GM12878 (cell line): ENCODE results near the gene SYNRG. TPM values are rescaled to one million over a fixed set of nuclear protein-coding genes. Genes with fewer than 3 reads are reported as not detected.
"Not testable (repeated sequence)": the region's sequence is repeated elsewhere in the genome, so short reads cannot be mapped to it uniquely, and the experiment has no call there.

Source experiments
- ATAC-seq: fragments of 200-7000 bp; cut with Tn5 transposase; 3 replicates; pipeline ENCODE4 v1.9.1; 2020; ENCODE audit warnings: mild to moderate bottlenecking, moderate library complexity
- BruUV-seq: library from RNA; stranded (reverse); fragments of 400-500 nt; replicated peaks from 2 replicates; lab custom pipeline; 2021; lab: Mats Ljungman, UMichigan
- CTCF ChIA-PET: fragments of 300-600 bp; sonication (Branson Sonifier 250); formaldehyde crosslinking; extraction: SDS; loops from one replicate; lab custom pipeline; 2021; ENCODE audit warnings: inconsistent platforms; lab: Yijun Ruan, JAX
- POLR2A ChIA-PET: fragments of 350-600 bp; formaldehyde crosslinking; extraction: SDS; loops from one replicate; lab custom pipeline; 2021; ENCODE audit warnings: inconsistent platforms; lab: Charles Lee
- RAD21 ChIA-PET: fragments of 300-600 bp; sonication (Branson Sonifier 250); formaldehyde crosslinking; loops from one replicate; lab custom pipeline; 2023; ENCODE audit warnings: antibody characterized with exemption; ENCODE audit not compliant: unreplicated experiment; lab: Charles Lee
- SMC1A ChIA-PET: fragments of 300-600 bp; sonication (Branson Sonifier 250); formaldehyde crosslinking; loops from one replicate; lab custom pipeline; 2023; ENCODE audit not compliant: unreplicated experiment, uncharacterized antibody; lab: Charles Lee
- DNase-seq: peaks from one replicate; pipeline ENCODE4 v3.0.0-alpha.2; 2011; ENCODE audit warnings: low read depth, low spot score
- FAIRE-seq: peaks from 3 replicates; lab custom pipeline; 2011; peaks lifted over from hg19 to GRCh38; lab: Jason Lieb, UNC
- H2AFZ ChIP-seq: 2 replicates; pipeline ENCODE4 v1.6.0; 2011; ENCODE audit warnings: low read depth, low read length, control low read depth; ENCODE audit not compliant: control insufficient read depth
- H3K27ac ChIP-seq: 2 replicates; pipeline ENCODE4 v1.5.1; 2011; ENCODE audit warnings: control low read depth; ENCODE audit not compliant: control insufficient read depth, insufficient read depth
- H3K27me3 ChIP-seq, 2 experiments: replicated peaks in 1 of 2; 2 replicates each; pipeline versions ENCODE4 v1.6.0 to v1.6.1; 2011; ENCODE audit warnings: low read length in 1 of 2; ENCODE audit not compliant: control insufficient read depth in 2 of 2, insufficient read depth in 2 of 2
- H3K36me3 ChIP-seq, 2 experiments: 2 replicates each; pipeline ENCODE4 v1.5.1; 2011; ENCODE audit warnings: low read length in 1 of 2; ENCODE audit not compliant: control insufficient read depth in 2 of 2, insufficient read depth in 2 of 2
- H3K4me1 ChIP-seq: 2 replicates; pipeline ENCODE4 v1.6.1; 2011; ENCODE audit warnings: mild to moderate bottlenecking, low read length, moderate library complexity, mixed read lengths; ENCODE audit not compliant: control insufficient read depth, insufficient read depth
- H3K4me2 ChIP-seq: 2 replicates; pipeline ENCODE4 v1.6.0; 2011; ENCODE audit warnings: control low read depth; ENCODE audit not compliant: control insufficient read depth, insufficient read depth
- H3K4me3 ChIP-seq: fragments of 200-600 bp; sonication (generic); 2 replicates; pipeline ENCODE4 v1.5.1; 2016
- H3K79me2 ChIP-seq: 2 replicates; pipeline ENCODE4 v1.6.0; 2011; ENCODE audit warnings: low read length; ENCODE audit not compliant: control insufficient read depth, insufficient read depth
- H3K9ac ChIP-seq: 2 replicates; pipeline ENCODE4 v1.8.0; 2011; ENCODE audit warnings: low read length, control low read depth, mixed read lengths; ENCODE audit not compliant: control insufficient read depth, insufficient read depth
- H3K9me3 ChIP-seq: replicated peaks from 3 replicates; pipeline ENCODE4 v1.5.1; 2011; ENCODE audit warnings: mild to moderate bottlenecking, low read length; ENCODE audit not compliant: control insufficient read depth, insufficient read depth
- H4K20me1 ChIP-seq: 2 replicates; pipeline ENCODE4 v1.6.0; 2011; ENCODE audit not compliant: control insufficient read depth, insufficient read depth
- BHLHE40 ChIP-seq, 2 experiments: fragments of 450-650 bp in 1 of 2; IDR thresholded peaks; 2 replicates each; pipeline ENCODE4 v1.6.1; 2011 to 2017; ENCODE audit warnings: low read depth in 2 of 2, borderline replicate concordance in 1 of 2, improper control_type of control experiment in 1 of 2, low read length in 1 of 2, mild to moderate bottlenecking in 1 of 2
- BRCA1 ChIP-seq: IDR thresholded peaks from 2 replicates; pipeline ENCODE4 v1.6.1; 2011; ENCODE audit warnings: low read depth, low read length, improper control_type of control experiment
- GABPA ChIP-seq: IDR thresholded peaks from 2 replicates; pipeline ENCODE4 v1.6.1; 2014; ENCODE audit warnings: antibody characterized with exemption, low read depth, mild to moderate bottlenecking, inconsistent platforms
- JUND ChIP-seq: IDR thresholded peaks from 2 replicates; pipeline ENCODE4 v1.6.1; 2012; ENCODE audit warnings: low read depth, mild to moderate bottlenecking, low read length, improper control_type of control experiment, moderate library complexity
- MLLT1 ChIP-seq: fragments of 450-650 bp; IDR thresholded peaks from 2 replicates; pipeline ENCODE4 v1.6.1; 2016; ENCODE audit warnings: mild to moderate bottlenecking
- POLR2A ChIP-seq: IDR thresholded peaks from 2 replicates; pipeline ENCODE4 v1.6.1; 2011; ENCODE audit warnings: low read depth, mild to moderate bottlenecking, low read length
- POLR2AphosphoS2 ChIP-seq: IDR thresholded peaks from 2 replicates; pipeline ENCODE4 v1.6.1; 2011; ENCODE audit warnings: low read depth, mild to moderate bottlenecking, low read length, improper control_type of control experiment, moderate library complexity
- SREBF1 ChIP-seq: IDR thresholded peaks from 2 replicates; pipeline ENCODE4 v1.6.1; 2012; ENCODE audit warnings: mild to moderate bottlenecking, low read length
- WGBS: methylation state at CpG from one replicate; pipeline ENCODE4 v1.1.6; 2016; ENCODE audit warnings: low lambda C conversion rate; ENCODE audit not compliant: insufficient replicate concordance, insufficient coverage; ENCODE audit errors: missing lambda C conversion rate; 5-methylcytosine and 5-hydroxymethylcytosine counted together
- in situ Hi-C: fragments of 300-500 bp; cut with MboI; formaldehyde crosslinking; loops from 9 replicates; pipeline ENCODE4 v1.14.3; 2018; ENCODE audit warnings: mixed read lengths
- intact Hi-C: fragments of 100-400 bp; cut with micrococcal nuclease; formaldehyde crosslinking; loops from one replicate; pipeline ENCODE4 v1.14.2; 2022; ENCODE audit not compliant: unreplicated experiment
- polyA plus RNA-seq, 11 experiments: library from polyadenylated mRNA; depleted of rRNA in 4 of 11; unstranded in 6 of 11; stranded (reverse) in 5 of 11; fragments of >200 nt; fragmentation: Nextera tagmentation in 4 of 11; fragmentation: Illumina TruSeq in 1 of 11; extraction: Ambion mirVana in 4 of 11; extraction: Trizol in 1 of 11; gene quantifications; 1 replicate in 1 of 11; 2 replicates in 10 of 11; pipeline versions ENCODE4 v1.2.1 to v1.2.3, GENCODE V29; 2011 to 2016; ENCODE audit warnings: inconsistent platforms in 2 of 11, missing spikeins in 2 of 11, low read depth in 1 of 11
- total RNA-seq, 4 experiments: library from RNA; depleted of rRNA in 3 of 4; stranded (reverse); fragments of >200 nt in 3 of 4; fragmentation: Illumina TruSeq in 1 of 4; extraction: Trizol in 1 of 4; gene quantifications; 2 replicates each; pipeline versions ENCODE4 v1.2.1 to v1.2.3, GENCODE V29; 2013 to 2021

Gene SYNRG
- total and polyA plus RNA-seq, 10 of the 15 experiments (the other 5 are each of a cell fraction or from before 2014, with no cell fraction given) = 5.2 to 40.4 (median 26.7) TPM

DNA sequence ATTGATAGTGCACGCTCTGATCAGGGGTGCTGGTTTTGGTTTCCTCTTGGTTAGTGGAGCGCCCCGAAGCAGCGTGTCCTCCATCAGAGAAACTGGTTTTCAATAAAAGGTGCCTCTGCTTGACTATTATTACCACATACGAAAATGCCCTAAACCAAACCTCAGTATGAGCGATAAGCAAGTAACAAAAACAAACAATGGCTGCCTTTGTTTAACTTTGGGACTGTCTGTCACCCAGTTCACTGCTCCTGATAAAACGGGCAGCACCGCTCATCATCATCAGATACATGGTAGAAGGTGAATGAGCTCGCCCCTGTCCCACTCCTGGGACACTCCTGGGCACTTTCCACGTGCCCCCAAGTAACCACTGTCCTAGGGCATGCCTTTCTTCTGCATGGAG is 95.5 kb downstream of the SYNRG start (continued):
- TF ChIP-seq MLLT1 (no peak), POLR2AphosphoS2 (no peak), BHLHE40 (IDR thresholded peaks at IDR 0.05; ENCODE audit: borderline replicate concordance in 1 of 2, low read depth in 2 of 2, low read length in 1 of 2) (no peak)

DNA sequence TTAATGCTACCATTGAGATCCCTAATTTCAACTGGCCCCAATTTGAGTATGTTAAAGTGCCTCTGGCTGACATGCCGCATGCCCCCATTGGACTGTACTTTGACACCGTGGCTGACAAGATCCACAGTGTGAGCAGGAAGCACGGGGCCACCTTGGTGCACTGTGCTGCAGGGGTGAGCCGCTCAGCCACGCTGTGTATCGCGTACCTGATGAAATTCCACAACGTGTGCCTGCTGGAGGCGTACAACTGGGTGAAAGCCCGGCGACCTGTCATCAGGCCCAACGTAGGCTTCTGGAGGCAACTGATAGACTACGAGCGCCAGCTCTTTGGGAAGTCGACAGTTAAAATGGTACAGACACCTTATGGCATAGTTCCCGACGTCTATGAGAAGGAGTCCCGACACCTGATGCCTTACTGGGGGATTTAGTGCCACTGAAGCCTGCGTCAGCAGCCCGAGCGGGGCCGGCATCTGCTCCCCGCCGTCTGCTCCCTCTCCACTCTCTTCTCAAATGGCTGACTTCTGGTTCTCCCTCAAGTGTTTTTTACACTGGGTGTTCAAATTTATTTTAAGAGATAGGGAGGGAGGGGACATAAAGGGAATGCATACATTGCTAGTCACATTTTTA is 96.7 kb downstream of the SYNRG start:
- H3K4me2 ChIP-seq = no peak overlapping the region
- SMC1A ChIA-PET = no interaction called here
- no peak overlapping the region for H2AFZ ChIP-seq
- peaks cover 19 to 22% of the 10 kb centered on the region in 2 experiments; a peak in 3 of 4 replicates for H3K36me3 ChIP-seq
- no peaks in the 10 kb centered on the region for H3K27me3 ChIP-seq
- RAD21 ChIA-PET = interaction anchor here (0.6 kb wide), 1 partner anchor 909 kb away, joined by 4 read pairs; no protein-coding TSS in a partner anchor
- H3K79me2 ChIP-seq = no peaks in the 10 kb centered on the region
- BruUV-seq = no TSS peak
- H4K20me1 ChIP-seq = no peaks in the 10 kb centered on the region
- POLR2A ChIA-PET = no interaction called here
- DNase-seq = no peak
- intact Hi-C loops = no loop called here
- in situ Hi-C loops = loop anchor here (25.0 kb wide), 1 partner anchor 875 kb away; no protein-coding TSS in a partner anchor
- TF ChIP-seq POLR2A (peak; percentile 35; the same call in 1 of the 2 replicates), BRCA1 (no peak), POLR2AphosphoS2 (0 out of 2 replicates have a peak, but pooled peaks have one; percentile 6), GABPA (no peak), SREBF1 (no peak), JUND (no peak)
- TF ChIP-seq, all 136 proteins: peak for 2
- H3K9ac ChIP-seq = no peak overlapping the region
- H3K4me1 ChIP-seq = no peaks in the 10 kb centered on the region
- ATAC-seq (no peak), FAIRE-seq (no peak)
- 98% methylated on average over 24 of the region's 24 CpGs for WGBS
- no peak overlapping the region for H3K27ac ChIP-seq
- no peak overlapping the region for H3K4me3 ChIP-seq
- CTCF ChIA-PET = interaction anchor here (3.1 kb wide), 1 partner anchor 139 kb away, joined by 8 read pairs; no protein-coding TSS in a partner anchor
- no peaks in the 10 kb centered on the region for H3K9me3 ChIP-seq

DNA sequence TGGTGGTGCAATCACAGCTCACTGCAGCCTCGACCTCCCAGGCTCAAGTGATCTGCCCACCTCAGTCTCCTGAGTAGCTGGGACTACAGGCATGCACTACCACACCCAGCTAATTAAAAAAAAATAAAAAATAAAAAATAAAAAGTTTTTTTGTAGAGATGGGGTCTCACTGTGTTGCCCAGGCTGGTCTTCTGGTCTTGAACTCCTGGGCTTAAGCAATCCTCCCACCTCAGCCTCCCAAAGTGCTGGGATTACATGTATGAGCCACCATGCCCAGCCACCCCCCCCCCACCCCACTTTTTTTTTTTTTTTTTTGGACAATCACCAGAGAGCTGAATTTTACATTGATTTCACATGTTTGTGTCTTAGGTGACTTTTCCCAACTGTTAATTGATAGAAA is 97.6 kb downstream of the SYNRG start:
- H2AFZ ChIP-seq, DNase-seq, H3K27me3 ChIP-seq, FAIRE-seq, BruUV-seq, POLR2A ChIA-PET, intact Hi-C loops, H3K4me3 ChIP-seq, H3K27ac ChIP-seq, H3K9me3 ChIP-seq, SMC1A ChIA-PET, H3K79me2 ChIP-seq, H3K9ac ChIP-seq, H3K4me2 ChIP-seq, H4K20me1 ChIP-seq, ATAC-seq, H3K4me1 ChIP-seq: not testable (repeated sequence)
- 50% methylated on average over 1 of the region's 1 CpG for WGBS
- peaks cover 16% of the 10 kb centered on the region in 2 experiments; a peak in 3 of 4 replicates for H3K36me3 ChIP-seq
- CTCF ChIA-PET = interaction anchor here (1.2 to 3.1 kb wide), 2 partner anchors 138 to 305 kb away, joined by 3 to 8 read pairs; no protein-coding TSS in a partner anchor
- in situ Hi-C loops = loop anchor here (25.0 kb wide), 1 partner anchor 876 kb away; no protein-coding TSS in a partner anchor
- RAD21 ChIA-PET = interaction anchor here (0.6 to 0.7 kb wide), 2 partner anchors 42 to 335 kb away, joined by 4 read pairs; no protein-coding TSS in a partner anchor
